K562 (cell line): ENCODE data around the gene EXOSC9. TPM values are rescaled to one million over a fixed set of nuclear protein-coding genes. Genes with fewer than 3 reads are reported as not detected.

Experiments used
- ATAC-seq: fragments of 200-7000 bp; cut with Tn5 transposase; 3 replicates; pipeline ENCODE4 v1.9.1; 2020; ENCODE audit warnings: moderate library complexity
- BruUV-seq: library from RNA; stranded (reverse); fragments of 400-500 nt; replicated peaks from 2 replicates; lab custom pipeline; 2021; lab: Mats Ljungman, UMichigan
- CTCF ChIA-PET: fragments of 300-600 bp; formaldehyde crosslinking; extraction: SDS; loops from one replicate; lab custom pipeline; 2021; ENCODE audit warnings: low intra/inter-chr PET ratio; lab: Yijun Ruan, JAX
- POLR2A ChIA-PET: fragments of 300-600, 350-650 bp; sonication (Branson Sonifier 250); formaldehyde crosslinking; extraction: SDS; loops from one replicate; lab custom pipeline; 2021; ENCODE audit warnings: antibody characterized with exemption, inconsistent platforms; lab: Yijun Ruan, JAX
- DNase-seq, 4 experiments: peaks; one replicate each; pipeline versions ENCODE4 v3.0.0 to v3.0.0-alpha.2; 2011 to 2018; ENCODE audit warnings: low spot score in 3 of 4, mixed read lengths in 3 of 4; ENCODE audit errors: extremely low read depth in 1 of 4
- FAIRE-seq: peaks from 2 replicates; lab custom pipeline; 2011; peaks lifted over from hg19 to GRCh38; lab: Jason Lieb, UNC
- H2AFZ ChIP-seq: 2 replicates; pipeline ENCODE4 v1.6.0; 2011; ENCODE audit warnings: low read depth, low read length, control low read depth, inconsistent platforms
- H3K27ac ChIP-seq: fragments of 200-600 bp; 3 replicates; pipeline ENCODE4 v1.8.0; 2011; ENCODE audit warnings: low read depth, mild to moderate bottlenecking, control low read depth, inconsistent platforms, low read length, moderate library complexity, mixed read lengths; ENCODE audit errors: extremely low read depth
- H3K27me3 ChIP-seq, 2 experiments: fragments of 300-600 bp in 1 of 2; 2 replicates in 1 of 2; 3 replicates in 1 of 2; pipeline versions ENCODE4 v1.6.0 to v1.8.0; 2011; ENCODE audit warnings: inconsistent platforms in 2 of 2, low read length in 2 of 2, mild to moderate bottlenecking in 1 of 2, mixed read lengths in 1 of 2, moderate library complexity in 1 of 2; ENCODE audit not compliant: control insufficient read depth in 2 of 2, insufficient read depth in 2 of 2
- H3K36me3 ChIP-seq: fragments of 300-600 bp; 3 replicates; pipeline ENCODE4 v1.8.0; 2011; ENCODE audit warnings: mild to moderate bottlenecking, low read length, inconsistent platforms; ENCODE audit not compliant: control insufficient read depth, insufficient read depth
- H3K4me1 ChIP-seq, 2 experiments: fragments of 200-600 bp in 1 of 2; replicated peaks in 1 of 2; 2 replicates in 1 of 2; 3 replicates in 1 of 2; pipeline versions ENCODE4 v1.5.1 to v1.8.0; 2011; ENCODE audit warnings: inconsistent platforms in 2 of 2, low read length in 2 of 2, mild to moderate bottlenecking in 1 of 2, mixed read lengths in 1 of 2, moderate library complexity in 1 of 2; ENCODE audit not compliant: control insufficient read depth in 2 of 2, insufficient read depth in 2 of 2
- H3K4me2 ChIP-seq: 2 replicates; pipeline ENCODE4 v1.6.1; 2011; ENCODE audit warnings: low read length, control low read depth, inconsistent platforms, mixed read lengths; ENCODE audit not compliant: insufficient read depth
- H3K4me3 ChIP-seq: fragments of 200-600 bp; sonication (generic), shearing (Covaris generic); 2 replicates; pipeline ENCODE4 v1.5.1; 2016; ENCODE audit warnings: control low read depth, inconsistent platforms
- H3K79me2 ChIP-seq: fragments of 200-600 bp; 3 replicates; pipeline ENCODE4 v1.8.0; 2011; ENCODE audit warnings: low read length, inconsistent platforms; ENCODE audit not compliant: control insufficient read depth, insufficient read depth
- H3K9ac ChIP-seq, 2 experiments: 2 replicates each; pipeline versions ENCODE4 v1.6.0 to v1.6.1; 2011; ENCODE audit warnings: low read depth in 2 of 2, low read length in 2 of 2, control low read depth in 1 of 2, inconsistent platforms in 1 of 2, mild to moderate bottlenecking in 1 of 2, mixed read lengths in 1 of 2; ENCODE audit not compliant: insufficient read depth in 1 of 2
- H3K9me1 ChIP-seq: one replicate; pipeline ENCODE4 v1.6.0; 2011; ENCODE audit warnings: inconsistent platforms, mild to moderate bottlenecking, low read length, moderate library complexity; ENCODE audit not compliant: control insufficient read depth, insufficient read depth
- H3K9me3 ChIP-seq: replicated peaks from 2 replicates; pipeline ENCODE4 v1.5.1; 2011; ENCODE audit warnings: low read depth, low read length, inconsistent platforms; ENCODE audit not compliant: control insufficient read depth, insufficient read depth
- H4K20me1 ChIP-seq: replicated peaks from 2 replicates; pipeline ENCODE4 v1.6.1; 2011; ENCODE audit warnings: low read length, inconsistent platforms, mixed read lengths; ENCODE audit not compliant: control insufficient read depth, insufficient read depth
- ETV1 ChIP-seq: fragments of 450-650 bp; conservative IDR thresholded peaks from 2 replicates; pipeline ENCODE4 v1.6.1; 2016; ENCODE audit warnings: missing genetic modification characterization, control low read depth, low read depth, missing compliant biosample characterization
- NFATC3 ChIP-seq: fragments of 450-650 bp; IDR thresholded peaks from 2 replicates; pipeline ENCODE4 v1.6.1; 2017; ENCODE audit warnings: mild to moderate bottlenecking
- PHB2 ChIP-seq: fragments of 450-650 bp; IDR thresholded peaks from 2 replicates; pipeline ENCODE4 v1.6.1; 2017; ENCODE audit warnings: low read depth
- SRF ChIP-seq, 2 experiments: fragments of 250-450, 450-650 bp in 1 of 2; sonication (Bioruptor Pico) in 1 of 2; sonication (generic) in 1 of 2; formaldehyde crosslinking; IDR thresholded peaks; 2 replicates each; pipeline versions ENCODE4 v1.5.0 to v1.5.1; 2020 to 2022; ENCODE audit warnings: mild to moderate bottlenecking in 1 of 2, missing genetic modification reagents in 1 of 2
- ZKSCAN3 ChIP-seq: fragments of 250-450 bp; sonication (Bioruptor Pico); IDR thresholded peaks from 2 replicates; pipeline ENCODE4 v1.4.0; 2020
- ZNF551 ChIP-seq: fragments of 250-450 bp; sonication (Bioruptor Pico); IDR thresholded peaks from 2 replicates; pipeline ENCODE4 v1.5.0; 2021; ENCODE audit warnings: mild to moderate bottlenecking, moderate library complexity
- WGBS: fragments of 100-300 bp; shearing (Covaris generic); methylation state at CpG from one replicate; pipeline ENCODE4 v1.1.6; 2016; ENCODE audit warnings: low coverage, mixed read lengths; ENCODE audit not compliant: insufficient coverage; ENCODE audit errors: missing lambda C conversion rate; 5-methylcytosine and 5-hydroxymethylcytosine counted together
- in situ Hi-C: fragments of 300-500 bp; cut with MboI; formaldehyde crosslinking; loops from 4 replicates; pipeline ENCODE4 v1.15.0; 2018; ENCODE audit warnings: inconsistent platforms, mixed read lengths
- intact Hi-C: fragments of 100-400 bp; cut with micrococcal nuclease; formaldehyde crosslinking; loops from 2 replicates; pipeline ENCODE4 v1.14.2; 2022
- polyA plus RNA-seq, 8 experiments: library from polyadenylated mRNA; depleted of rRNA in 4 of 8; stranded (reverse) in 5 of 8; unstranded in 3 of 8; fragments of >200 nt; fragmentation: Nextera tagmentation in 2 of 8; fragmentation: Illumina TruSeq in 1 of 8; extraction: Ambion mirVana in 2 of 8; extraction: Trizol in 1 of 8; gene quantifications; 2 replicates each; pipeline versions ENCODE4 v1.2.1 to v1.2.3, GENCODE V29; 2011 to 2014; ENCODE audit warnings: inconsistent platforms in 1 of 8, missing spikeins in 1 of 8
- total RNA-seq, 7 experiments: library from RNA; depleted of rRNA in 6 of 7; stranded (reverse); fragments of >200 nt in 6 of 7; fragmentation: Illumina TruSeq in 2 of 7; extraction: Trizol in 2 of 7; gene quantifications; 2 replicates each; pipeline versions ENCODE4 v1.2.1 to v1.2.3, GENCODE V29; 2011 to 2021; ENCODE audit warnings: low replicate concordance in 1 of 7
- TF ChIP-seq, protein P1 (sequence below), 2 experiments: fragments of 450-650 bp in 1 of 2; sonication (generic) in 1 of 2; formaldehyde crosslinking in 1 of 2; IDR thresholded peaks; 2 replicates each; pipeline versions ENCODE4 v1.7.1 to v1.9.0; 2016 to 2022; ENCODE audit warnings: inconsistent platforms in 1 of 2, mild to moderate bottlenecking in 1 of 2, missing genetic modification reagents in 1 of 2
- TF ChIP-seq, protein P2 (sequence below), 2 experiments: IDR thresholded peaks in 1 of 2; conservative IDR thresholded peaks in 1 of 2; 2 replicates each; pipeline ENCODE4 v1.6.1; 2016; ENCODE audit warnings: low read depth in 2 of 2, mild to moderate bottlenecking in 1 of 2, missing compliant biosample characterization in 1 of 2, missing genetic modification characterization in 1 of 2, moderate library complexity in 1 of 2

EXOSC9 gene
- total and polyA plus RNA-seq, 9 of the 15 experiments (the other 6 are each of a cell fraction or from before 2014, with no cell fraction given) = 64.7 to 166 (median 115) TPM

DNA sequence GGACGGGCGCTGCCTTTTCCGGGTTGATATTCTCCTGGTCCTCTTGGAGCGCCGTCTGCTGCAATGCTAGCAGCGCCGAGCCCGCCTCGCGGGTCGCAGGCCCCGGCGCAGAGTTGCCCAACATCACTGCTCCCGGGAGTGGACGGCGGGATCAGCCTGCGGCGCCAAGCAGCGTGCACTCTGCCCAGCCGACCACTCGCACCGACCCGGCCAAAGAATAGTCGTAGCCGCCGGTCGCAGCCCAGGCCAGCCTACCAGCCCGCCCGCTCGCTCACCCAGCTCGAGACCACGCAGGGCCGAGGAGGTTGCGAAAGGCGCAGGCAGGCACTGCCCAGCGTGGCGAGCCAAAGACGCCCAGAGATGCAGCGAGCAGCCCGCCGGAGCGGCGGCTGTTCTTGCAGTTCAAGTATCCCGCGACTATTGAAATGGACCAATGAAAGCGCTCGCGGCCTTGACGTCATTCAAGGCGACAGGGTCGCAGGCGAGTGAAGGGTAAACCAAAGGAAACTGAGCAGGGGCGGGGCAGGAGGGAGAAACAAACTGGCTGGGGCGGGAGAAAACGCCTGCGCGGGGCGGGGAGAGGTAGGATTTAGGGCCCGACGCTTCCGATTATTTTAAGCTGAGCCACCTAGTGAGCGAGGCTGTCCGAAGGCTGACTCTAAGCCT is 22.5 kb downstream of the EXOSC9 start, which contains the start of gene CCNA2:
Gene CCNA2, minus strand, starts transcription at position 379 of the 666 bp plus-strand sequence. Its CDS starts 255 bp downstream, at position 124.
- in situ Hi-C loops (no loop called here), intact Hi-C loops (loop anchor here (2.0 to 5.0 kb wide), 2 partner anchors 23 to 49 kb away; partner anchors contain the start of genes BBS7 and EXOSC9)
- WGBS = under 1% methylated on average over 49 of the region's 63 CpGs
- POLR2A ChIA-PET = interaction anchor here (0.5 to 4.1 kb wide), 9 partner anchors 9 to 194 kb away, joined by 3 to 21 read pairs (median 4); partner anchors contain the start of genes BBS7 and EXOSC9
- Histone ChIP-seq H4K20me1 (peaks cover 7% of the 10 kb centered on the region; the same call in 1 of the 2 replicates), H3K4me2 (peak within 1 kb of the TSS; percentile 95), H3K9me3 (no peaks in the 10 kb centered on the region), H2AFZ (peak within 1 kb of the TSS; percentile 99), H3K79me2 (peaks cover 47% of the 10 kb centered on the region), H3K4me1 (peaks cover 0 to 20% of the 10 kb centered on the region in 2 experiments; a peak in 4 of 5 replicates), H3K27me3 (no peaks in the 10 kb centered on the region), H3K9ac (peak within 1 kb of the TSS; percentile 98), H3K9me1 (no peaks in the 10 kb centered on the region), H3K4me3 (peak within 1 kb of the TSS; percentile 99), H3K27ac (peak within 1 kb of the TSS; percentile 96), H3K36me3 (peaks cover 45% of the 10 kb centered on the region)
- ATAC-seq (peak; percentile 93), FAIRE-seq (peak; percentile 90), DNase-seq (peak; percentile 93 to 99 (median 94))
- no TSS peak for BruUV-seq
- CTCF ChIA-PET = no interaction called here
- TF ChIP-seq NFATC3 (no peak), ZNF551 (CRISPR knock-in tag) (no peak), ZKSCAN3 (no peak), PHB2 (no peak), SRF (CRISPR knock-in tag; IDR thresholded peaks at IDR 0.05) (peak in 1 of 2 experiments; percentile 10; a peak in 1 of 4 replicates), ETV1 (tag) (0 out of 2 replicates have a peak, but pooled peaks have one; percentile 30)
- TF ChIP-seq, protein P1, sequence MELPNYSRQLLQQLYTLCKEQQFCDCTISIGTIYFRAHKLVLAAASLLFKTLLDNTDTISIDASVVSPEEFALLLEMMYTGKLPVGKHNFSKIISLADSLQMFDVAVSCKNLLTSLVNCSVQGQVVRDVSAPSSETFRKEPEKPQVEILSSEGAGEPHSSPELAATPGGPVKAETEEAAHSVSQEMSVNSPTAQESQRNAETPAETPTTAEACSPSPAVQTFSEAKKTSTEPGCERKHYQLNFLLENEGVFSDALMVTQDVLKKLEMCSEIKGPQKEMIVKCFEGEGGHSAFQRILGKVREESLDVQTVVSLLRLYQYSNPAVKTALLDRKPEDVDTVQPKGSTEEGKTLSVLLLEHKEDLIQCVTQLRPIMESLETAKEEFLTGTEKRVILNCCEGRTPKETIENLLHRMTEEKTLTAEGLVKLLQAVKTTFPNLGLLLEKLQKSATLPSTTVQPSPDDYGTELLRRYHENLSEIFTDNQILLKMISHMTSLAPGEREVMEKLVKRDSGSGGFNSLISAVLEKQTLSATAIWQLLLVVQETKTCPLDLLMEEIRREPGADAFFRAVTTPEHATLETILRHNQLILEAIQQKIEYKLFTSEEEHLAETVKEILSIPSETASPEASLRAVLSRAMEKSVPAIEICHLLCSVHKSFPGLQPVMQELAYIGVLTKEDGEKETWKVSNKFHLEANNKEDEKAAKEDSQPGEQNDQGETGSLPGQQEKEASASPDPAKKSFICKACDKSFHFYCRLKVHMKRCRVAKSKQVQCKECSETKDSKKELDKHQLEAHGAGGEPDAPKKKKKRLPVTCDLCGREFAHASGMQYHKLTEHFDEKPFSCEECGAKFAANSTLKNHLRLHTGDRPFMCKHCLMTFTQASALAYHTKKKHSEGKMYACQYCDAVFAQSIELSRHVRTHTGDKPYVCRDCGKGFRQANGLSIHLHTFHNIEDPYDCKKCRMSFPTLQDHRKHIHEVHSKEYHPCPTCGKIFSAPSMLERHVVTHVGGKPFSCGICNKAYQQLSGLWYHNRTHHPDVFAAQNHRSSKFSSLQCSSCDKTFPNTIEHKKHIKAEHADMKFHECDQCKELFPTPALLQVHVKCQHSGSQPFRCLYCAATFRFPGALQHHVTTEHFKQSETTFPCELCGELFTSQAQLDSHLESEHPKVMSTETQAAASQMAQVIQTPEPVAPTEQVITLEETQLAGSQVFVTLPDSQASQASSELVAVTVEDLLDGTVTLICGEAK (IDR thresholded peaks at IDR 0.05) = 0 out of 2 replicates have a peak, but pooled peaks have one; percentile 39
- TF ChIP-seq, protein P1 (CRISPR knock-in tag; IDR thresholded peaks at IDR 0.05) = no peak
- TF ChIP-seq, protein P2, sequence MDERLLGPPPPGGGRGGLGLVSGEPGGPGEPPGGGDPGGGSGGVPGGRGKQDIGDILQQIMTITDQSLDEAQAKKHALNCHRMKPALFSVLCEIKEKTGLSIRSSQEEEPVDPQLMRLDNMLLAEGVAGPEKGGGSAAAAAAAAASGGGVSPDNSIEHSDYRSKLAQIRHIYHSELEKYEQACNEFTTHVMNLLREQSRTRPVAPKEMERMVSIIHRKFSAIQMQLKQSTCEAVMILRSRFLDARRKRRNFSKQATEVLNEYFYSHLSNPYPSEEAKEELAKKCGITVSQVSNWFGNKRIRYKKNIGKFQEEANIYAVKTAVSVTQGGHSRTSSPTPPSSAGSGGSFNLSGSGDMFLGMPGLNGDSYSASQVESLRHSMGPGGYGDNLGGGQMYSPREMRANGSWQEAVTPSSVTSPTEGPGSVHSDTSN (CRISPR knock-in tag; IDR thresholded peaks at IDR 0.05; ENCODE audit: low read depth) = no peak
- TF ChIP-seq, protein P2 (tag; conservative IDR thresholded peaks at IDR 0.05; ENCODE audit: low read depth) = peak; percentile 52
